ENCODE data around the gene BLTP3B. TPM values are rescaled to one million over a fixed set of nuclear protein-coding genes. Genes with fewer than 3 reads are reported as not detected.

BLTP3B gene
- total RNA-seq, 1 donor from 2014 or later, result 32.1 TPM

- intact Hi-C loops (cut with micrococcal nuclease), result loop anchor here (1.0 to 2.0 kb wide), 2 partner anchors 21 to 36 kb away; partner anchors contain the start of genes ACTR6 and BLTP3B
These were observed 21.6 kb upstream of the BLTP3B start for GRCh38 chr12:100164153-100164704.

GRCh38 chr12:100163416-100164152 is 20.9 kb upstream of the BLTP3B start:
- intact Hi-C loops (cut with micrococcal nuclease), result loop anchor here (1.0 to 2.0 kb wide), 2 partner anchors 21 to 37 kb away; partner anchors contain the start of genes ACTR6 and BLTP3B

DNA sequence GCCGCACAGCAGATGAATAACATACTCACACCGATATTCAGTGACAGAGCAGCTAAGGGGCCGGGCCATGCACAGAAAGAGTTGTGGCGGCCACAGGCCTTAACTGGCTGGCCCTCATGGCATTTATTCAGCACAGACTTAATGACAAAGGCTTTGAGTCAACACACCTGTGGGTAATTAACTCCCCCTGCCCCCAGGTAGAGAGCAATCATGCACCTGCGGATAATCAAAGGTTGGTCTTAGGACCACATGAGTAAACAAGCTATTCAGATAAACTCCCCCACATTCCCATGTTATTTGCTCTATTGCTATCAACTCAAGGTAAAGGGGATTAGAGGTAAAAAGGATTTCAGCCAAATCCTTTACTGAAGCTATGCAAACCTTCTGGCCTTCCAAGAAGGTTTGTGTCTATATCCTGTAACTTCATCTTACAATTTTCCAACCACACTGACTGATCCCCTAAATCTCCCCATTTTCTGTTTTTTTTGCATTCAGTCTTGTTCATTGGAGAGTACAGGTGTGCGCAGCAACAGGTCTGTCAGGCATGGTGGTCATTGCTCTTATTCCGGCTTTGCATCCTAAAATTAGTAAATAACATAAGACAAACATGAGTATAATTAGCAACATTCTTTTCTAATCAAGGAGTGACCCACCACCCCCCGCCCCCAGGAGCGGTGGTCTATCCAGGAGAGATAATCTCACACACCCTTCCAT is 16.9 kb upstream of the BLTP3B start:
- intact Hi-C loops (cut with micrococcal nuclease), result loop anchor here (10.0 kb wide), 2 partner anchors 245 to 395 kb away; no protein-coding TSS in a partner anchor

DNA sequence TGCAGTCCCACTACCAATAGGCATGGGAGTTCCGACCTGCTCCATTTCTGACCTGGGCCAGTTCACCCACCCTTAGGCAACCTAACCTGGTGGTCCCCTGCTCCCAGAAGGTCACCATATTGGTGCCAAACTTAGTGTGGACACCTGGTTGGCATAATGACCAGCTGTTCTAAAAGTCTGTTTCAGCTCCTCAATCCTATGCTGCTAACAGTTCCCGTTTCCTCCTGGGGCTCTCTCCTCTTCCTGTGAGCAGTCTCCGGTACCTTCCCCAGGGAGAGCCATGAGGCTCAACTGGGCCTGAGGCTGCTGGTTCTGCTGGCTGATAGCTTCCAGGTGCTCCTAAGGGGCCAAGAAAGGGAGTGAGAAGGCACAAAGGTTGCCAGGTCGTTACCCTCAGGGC is 15.9 kb upstream of the BLTP3B start:
- intact Hi-C loops (cut with micrococcal nuclease), result loop anchor here (10.0 kb wide), 2 partner anchors 246 to 396 kb away; no protein-coding TSS in a partner anchor

GRCh38 chr12:100157427-100157821 is 14.8 kb upstream of the BLTP3B start:
- intact Hi-C loops (cut with micrococcal nuclease), result loop anchor here (10.0 kb wide), 2 partner anchors 247 to 397 kb away; no protein-coding TSS in a partner anchor

GRCh38 chr12:100156731-100157426 is 14.2 kb upstream of the BLTP3B start:
- intact Hi-C loops (cut with micrococcal nuclease), result loop anchor here (10.0 kb wide), 2 partner anchors 248 to 398 kb away; no protein-coding TSS in a partner anchor

- intact Hi-C loops (cut with micrococcal nuclease), result loop anchor here (1.0 to 10.0 kb wide), 4 partner anchors 11 to 400 kb away; partner anchors contain the start of gene ACTR6
These were observed 12.0 kb upstream of the BLTP3B start for GRCh38 chr12:100154474-100155247.

DNA sequence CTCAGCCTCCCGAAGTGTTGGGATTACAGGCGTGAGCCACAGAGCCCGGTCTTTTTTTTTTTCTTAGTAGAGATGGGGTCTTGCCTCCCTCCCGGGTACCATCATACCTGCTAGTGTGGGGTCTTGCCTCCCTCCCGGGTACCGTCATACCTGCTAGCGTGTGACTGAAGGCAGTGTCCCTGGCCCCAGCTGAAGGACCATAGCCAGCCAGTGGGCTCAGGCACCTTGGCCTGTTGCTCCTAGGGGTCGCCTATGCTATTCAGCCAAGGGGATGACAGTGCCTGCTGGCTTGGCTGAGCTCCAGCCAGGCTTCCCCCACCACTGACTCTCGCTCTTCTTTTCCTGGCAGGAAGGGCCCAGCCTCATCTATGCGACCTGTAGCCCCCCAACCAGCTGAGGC is 10.5 kb upstream of the BLTP3B start:
- intact Hi-C loops (cut with micrococcal nuclease), result loop anchor here (10.0 kb wide), 2 partner anchors 252 to 402 kb away; no protein-coding TSS in a partner anchor

DNA sequence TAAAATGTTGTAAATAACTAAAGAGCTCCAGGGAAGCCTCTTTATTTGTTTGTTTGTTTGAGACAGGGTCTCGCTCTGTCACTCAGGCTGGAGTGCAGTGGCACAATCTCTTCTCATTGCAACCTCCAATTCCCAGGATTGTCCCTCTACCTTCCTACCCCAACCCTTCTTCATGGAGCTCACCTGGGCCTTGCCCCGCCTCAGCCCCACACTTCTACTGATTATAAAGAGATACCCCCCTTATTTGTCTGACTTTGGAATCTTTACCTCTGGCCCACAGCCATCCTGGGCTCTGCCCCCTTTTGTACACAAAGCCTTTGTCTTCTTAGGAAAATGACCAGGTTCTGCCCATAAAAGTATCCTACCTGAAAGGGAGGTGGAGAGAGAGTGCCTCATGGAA is 9.1 kb upstream of the BLTP3B start:
- intact Hi-C loops (cut with micrococcal nuclease), result loop anchor here (10.0 kb wide), 2 partner anchors 253 to 403 kb away; no protein-coding TSS in a partner anchor

DNA sequence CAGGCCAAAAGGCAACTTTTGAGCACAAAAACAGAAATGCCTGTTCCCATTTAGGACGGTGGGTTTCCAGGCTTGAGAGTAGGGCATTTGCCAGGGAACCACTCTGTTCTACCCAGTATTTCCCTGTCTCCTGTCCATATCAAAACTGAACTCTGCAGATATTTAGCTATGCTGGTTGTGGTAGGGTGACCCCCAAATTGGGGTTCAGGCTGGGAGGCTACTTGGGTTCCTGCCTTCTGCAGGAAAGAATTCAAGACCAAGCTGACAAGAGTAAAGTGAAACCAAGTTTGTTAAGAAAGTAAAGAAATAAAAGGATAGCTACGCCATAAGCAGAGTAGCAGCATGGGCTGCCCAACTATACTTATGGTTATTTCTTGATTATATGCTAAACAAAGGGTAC is 3.6 kb upstream of the BLTP3B start:
- intact Hi-C loops (cut with micrococcal nuclease), result no loop called here

DNA sequence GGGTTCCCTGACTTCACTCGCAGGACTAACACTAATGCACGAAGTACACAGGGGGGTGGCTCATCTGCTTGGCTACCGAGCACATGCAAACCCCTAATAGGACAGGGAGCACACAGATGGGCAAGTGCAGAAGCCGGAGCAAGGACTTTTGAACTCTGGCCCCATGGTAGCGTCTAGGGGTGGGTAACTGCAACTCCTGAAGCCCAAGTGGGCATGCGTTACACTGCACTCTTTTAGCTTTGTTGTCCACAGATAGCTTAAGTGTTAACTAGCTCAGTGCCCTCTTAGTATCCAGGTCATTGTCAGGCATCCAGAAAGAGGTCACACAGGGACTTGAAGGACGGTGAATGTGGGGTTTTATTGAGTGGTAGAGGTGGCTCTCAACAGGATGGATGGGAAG is 3.0 kb upstream of the BLTP3B start:
- intact Hi-C loops (cut with micrococcal nuclease), result no loop called here

- intact Hi-C loops (cut with micrococcal nuclease), result loop anchor here (1.0 to 5.0 kb wide), 5 partner anchors 23 to 1640 kb away; partner anchors contain the start of genes ACTR6, DEPDC4, SCYL2 and UTP20
These were observed 450 bp downstream of the BLTP3B start for GRCh38 chr12:100141998-100142850.

DNA sequence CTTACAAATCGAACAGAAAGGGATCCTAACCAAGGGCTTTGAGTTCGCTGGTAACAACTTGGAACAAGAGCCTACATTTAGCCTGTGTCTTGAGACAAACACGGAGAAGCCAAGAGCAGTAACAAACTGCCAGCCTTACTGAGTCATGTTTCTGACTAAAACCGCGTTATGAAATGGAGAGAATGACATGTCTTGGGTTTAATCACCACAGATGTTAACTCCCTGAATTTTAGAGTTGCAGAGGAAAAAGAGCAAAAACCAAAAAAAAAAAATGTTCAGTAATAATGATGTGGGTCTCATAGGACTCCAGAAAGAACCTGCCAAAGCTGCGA is 1.0 kb downstream of the BLTP3B start:
- intact Hi-C loops (cut with micrococcal nuclease), result loop anchor here (5.0 kb wide), 2 partner anchors 1141 to 1639 kb away; partner anchors contain the start of gene UTP20

DNA sequence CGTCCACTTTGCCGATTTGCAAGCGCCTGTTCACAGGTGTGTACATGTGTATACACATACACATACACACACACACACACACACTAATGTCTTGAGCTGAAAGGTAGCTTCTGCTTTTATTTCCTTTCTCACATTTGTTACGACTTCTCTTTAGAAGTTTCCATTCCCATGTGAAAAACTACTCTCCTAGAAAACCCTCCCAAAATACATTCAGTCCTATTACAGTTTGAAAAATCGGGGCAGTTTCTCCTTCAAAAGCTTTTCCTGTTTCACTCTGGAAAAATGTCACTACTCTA is 3.9 kb downstream of the BLTP3B start:
- intact Hi-C loops (cut with micrococcal nuclease), result no loop called here

DNA sequence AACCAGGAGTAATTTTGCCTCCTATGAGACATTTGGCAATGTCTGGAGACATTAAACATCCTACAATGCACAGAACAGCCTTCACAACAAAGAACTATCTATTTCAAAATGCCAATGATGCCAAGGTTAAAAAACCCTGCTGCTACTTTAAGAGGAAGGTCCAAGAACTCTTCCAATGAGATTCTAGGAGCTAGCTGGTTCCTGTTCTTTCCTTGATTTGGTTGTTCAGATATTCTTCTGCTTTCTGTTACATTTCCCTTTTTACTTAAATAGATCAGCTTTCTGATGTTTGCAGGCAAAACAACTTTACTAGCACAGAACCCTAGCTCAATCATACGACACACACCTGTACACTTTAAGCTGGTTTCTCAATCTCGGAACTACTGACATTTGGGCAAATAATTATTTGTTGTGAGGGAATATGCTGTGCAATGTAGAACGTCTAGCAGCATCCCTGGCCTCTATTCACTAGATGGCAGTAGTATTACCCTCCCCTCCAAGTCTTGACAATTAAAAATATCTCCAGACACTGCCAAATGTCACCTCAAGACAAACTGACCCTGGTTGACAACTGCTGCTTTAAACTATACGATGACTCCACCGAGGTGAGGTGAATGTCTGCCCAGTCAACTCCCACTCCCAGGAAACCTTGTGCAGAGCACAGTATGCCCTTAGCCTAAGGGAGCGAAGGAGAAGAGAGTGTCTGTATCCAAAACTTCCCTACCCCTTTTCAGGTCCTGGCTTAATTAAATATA is 4.4 kb downstream of the BLTP3B start:
- intact Hi-C loops (cut with micrococcal nuclease), result no loop called here

GRCh38 chr12:100133200-100133599 is 9.5 kb downstream of the BLTP3B start:
- intact Hi-C loops (cut with micrococcal nuclease), result no loop called here

GRCh38 chr12:100128512-100128908 is 14.2 kb downstream of the BLTP3B start:
- intact Hi-C loops (cut with micrococcal nuclease), result no loop called here

DNA sequence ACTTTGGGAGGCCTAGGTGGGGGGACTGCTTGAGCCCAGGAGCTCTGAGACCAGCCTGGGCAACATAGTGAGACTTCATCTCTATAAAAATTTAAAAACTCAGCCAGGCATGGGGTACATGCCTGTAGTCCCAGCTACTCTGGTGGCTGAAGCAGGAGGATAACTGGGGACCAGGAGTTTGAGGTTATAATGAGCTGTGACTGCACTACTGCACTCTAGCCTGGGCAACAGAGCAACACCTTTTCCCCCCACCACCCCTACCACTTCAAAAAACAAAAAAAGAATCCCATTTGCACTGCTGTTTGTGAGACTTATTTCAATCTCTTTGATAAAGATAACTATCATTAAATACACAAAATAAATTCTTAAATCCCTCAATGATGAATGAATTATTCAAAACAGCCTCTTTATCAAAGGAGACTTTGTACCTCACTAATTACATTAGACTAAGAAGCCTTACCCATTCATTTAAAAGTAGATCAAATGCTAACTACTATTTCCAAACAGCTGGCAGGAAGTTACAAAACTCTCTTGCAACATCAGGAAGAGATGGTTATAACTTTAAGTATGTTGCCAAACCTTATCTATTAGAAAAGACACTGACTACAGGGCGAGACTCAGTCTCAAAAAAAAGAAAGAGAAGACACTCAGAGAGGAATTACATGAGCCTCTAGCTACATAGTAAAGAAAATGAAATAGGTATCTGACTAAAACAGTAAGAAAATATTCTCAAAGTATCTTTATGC is 14.7 kb downstream of the BLTP3B start:
- intact Hi-C loops (cut with micrococcal nuclease), result no loop called here
